Measurements from ENCODE around the gene MARK1.

DNA sequence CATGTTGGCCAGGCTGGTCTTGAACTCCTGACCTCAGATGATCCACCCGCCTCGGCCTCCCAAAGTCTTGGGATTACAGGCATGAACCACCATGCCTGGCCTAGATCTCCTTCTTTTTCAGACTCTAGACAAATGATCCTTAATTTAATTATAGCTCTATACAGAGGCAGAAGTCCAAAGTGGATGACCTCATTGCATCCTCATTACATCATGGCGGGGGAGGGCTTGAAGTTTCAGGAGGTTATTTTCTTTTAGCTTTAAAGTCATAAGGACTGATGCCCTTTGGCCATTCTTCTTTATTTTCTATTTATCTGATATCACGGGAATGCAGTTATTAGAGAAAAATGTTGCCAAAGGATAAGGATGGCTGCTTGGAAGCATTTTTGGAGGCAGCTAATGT is 14.1 kb upstream of the MARK1 start:
- TF ChIP-seq CREB1 (IDR thresholded peaks at IDR 0.05; ENCODE audit: low read depth) = no peak
- no peak for TF ChIP-seq RAD21 (IDR thresholded peaks at IDR 0.05; ENCODE audit: low read depth)
- no peak for TF ChIP-seq EP300 (IDR thresholded peaks at IDR 0.05; ENCODE audit: borderline replicate concordance)
- TF ChIP-seq FOXM1 (IDR thresholded peaks at IDR 0.05; ENCODE audit: borderline replicate concordance, low read depth) = no peak
- TF ChIP-seq, protein P1, sequence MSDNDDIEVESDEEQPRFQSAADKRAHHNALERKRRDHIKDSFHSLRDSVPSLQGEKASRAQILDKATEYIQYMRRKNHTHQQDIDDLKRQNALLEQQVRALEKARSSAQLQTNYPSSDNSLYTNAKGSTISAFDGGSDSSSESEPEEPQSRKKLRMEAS (IDR thresholded peaks at IDR 0.05) = no peak
- TF ChIP-seq ZBTB7A (IDR thresholded peaks at IDR 0.05; ENCODE audit: low read depth) = no peak
- TF ChIP-seq, protein P2, sequence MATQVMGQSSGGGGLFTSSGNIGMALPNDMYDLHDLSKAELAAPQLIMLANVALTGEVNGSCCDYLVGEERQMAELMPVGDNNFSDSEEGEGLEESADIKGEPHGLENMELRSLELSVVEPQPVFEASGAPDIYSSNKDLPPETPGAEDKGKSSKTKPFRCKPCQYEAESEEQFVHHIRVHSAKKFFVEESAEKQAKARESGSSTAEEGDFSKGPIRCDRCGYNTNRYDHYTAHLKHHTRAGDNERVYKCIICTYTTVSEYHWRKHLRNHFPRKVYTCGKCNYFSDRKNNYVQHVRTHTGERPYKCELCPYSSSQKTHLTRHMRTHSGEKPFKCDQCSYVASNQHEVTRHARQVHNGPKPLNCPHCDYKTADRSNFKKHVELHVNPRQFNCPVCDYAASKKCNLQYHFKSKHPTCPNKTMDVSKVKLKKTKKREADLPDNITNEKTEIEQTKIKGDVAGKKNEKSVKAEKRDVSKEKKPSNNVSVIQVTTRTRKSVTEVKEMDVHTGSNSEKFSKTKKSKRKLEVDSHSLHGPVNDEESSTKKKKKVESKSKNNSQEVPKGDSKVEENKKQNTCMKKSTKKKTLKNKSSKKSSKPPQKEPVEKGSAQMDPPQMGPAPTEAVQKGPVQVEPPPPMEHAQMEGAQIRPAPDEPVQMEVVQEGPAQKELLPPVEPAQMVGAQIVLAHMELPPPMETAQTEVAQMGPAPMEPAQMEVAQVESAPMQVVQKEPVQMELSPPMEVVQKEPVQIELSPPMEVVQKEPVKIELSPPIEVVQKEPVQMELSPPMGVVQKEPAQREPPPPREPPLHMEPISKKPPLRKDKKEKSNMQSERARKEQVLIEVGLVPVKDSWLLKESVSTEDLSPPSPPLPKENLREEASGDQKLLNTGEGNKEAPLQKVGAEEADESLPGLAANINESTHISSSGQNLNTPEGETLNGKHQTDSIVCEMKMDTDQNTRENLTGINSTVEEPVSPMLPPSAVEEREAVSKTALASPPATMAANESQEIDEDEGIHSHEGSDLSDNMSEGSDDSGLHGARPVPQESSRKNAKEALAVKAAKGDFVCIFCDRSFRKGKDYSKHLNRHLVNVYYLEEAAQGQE (IDR thresholded peaks at IDR 0.05; ENCODE audit: low read depth) = no peak
- TF ChIP-seq YY1 (IDR thresholded peaks at IDR 0.05; ENCODE audit: low read depth) = no peak
- TF ChIP-seq, protein P3, sequence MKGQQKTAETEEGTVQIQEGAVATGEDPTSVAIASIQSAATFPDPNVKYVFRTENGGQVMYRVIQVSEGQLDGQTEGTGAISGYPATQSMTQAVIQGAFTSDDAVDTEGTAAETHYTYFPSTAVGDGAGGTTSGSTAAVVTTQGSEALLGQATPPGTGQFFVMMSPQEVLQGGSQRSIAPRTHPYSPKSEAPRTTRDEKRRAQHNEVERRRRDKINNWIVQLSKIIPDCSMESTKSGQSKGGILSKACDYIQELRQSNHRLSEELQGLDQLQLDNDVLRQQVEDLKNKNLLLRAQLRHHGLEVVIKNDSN (IDR thresholded peaks at IDR 0.05) = no peak
- TF ChIP-seq CEBPB (IDR thresholded peaks at IDR 0.05) = no peak
- no peak for TF ChIP-seq TEAD4 (IDR thresholded peaks at IDR 0.05)
- no peak for TF ChIP-seq TCF12 (IDR thresholded peaks at IDR 0.05; ENCODE audit: low read depth)
- no peak for TF ChIP-seq TAF1 (IDR thresholded peaks at IDR 0.05; ENCODE audit: low read depth)

Measured in Ishikawa (cell line).